ENCODE measurements around the gene CXCL1. TPM values are rescaled to one million over a fixed set of nuclear protein-coding genes. Genes with fewer than 3 reads are reported as not detected.

Gene CXCL1
- total RNA-seq, 2 donors from 2014 or later, result 6.9 to 8.5 TPM

DNA sequence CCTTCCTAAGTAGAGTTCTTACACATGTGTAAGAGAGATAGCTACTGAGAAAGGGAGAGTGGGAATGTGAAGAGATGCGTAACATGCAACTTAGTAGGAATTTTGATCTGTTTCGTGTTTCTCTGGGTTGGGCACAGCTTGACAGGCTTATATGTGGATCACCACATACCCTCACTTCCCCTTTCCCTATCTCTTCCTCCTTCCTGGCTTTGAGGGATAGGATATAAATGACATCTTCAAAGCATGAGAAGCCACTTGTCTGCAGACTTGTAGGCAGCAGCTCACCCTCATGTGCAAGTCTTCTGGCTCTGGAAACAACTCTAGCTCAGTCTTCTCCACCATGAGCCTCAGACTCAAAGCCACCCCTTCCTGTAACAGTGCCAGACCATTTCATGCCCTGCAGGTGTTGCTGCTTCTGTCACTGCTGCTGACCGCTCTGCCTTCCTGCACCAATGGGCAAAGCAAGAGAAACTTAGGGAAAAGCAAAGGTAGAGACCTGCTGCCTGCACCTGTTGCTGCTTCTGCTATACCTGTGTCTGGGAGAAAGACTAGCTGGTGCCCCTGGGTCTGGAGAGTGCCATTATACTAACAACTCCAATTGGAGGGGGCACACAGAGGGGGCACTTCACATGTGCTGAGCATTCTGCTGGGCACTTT is 21.5 kb upstream of the CXCL1 start:
- H3K4me3 ChIP-seq, result no peak overlapping the region
- H3K36me3 ChIP-seq, result no peaks in the 10 kb centered on the region
- no peak overlapping the region for H3K27ac ChIP-seq
- TF ChIP-seq, protein P1, sequence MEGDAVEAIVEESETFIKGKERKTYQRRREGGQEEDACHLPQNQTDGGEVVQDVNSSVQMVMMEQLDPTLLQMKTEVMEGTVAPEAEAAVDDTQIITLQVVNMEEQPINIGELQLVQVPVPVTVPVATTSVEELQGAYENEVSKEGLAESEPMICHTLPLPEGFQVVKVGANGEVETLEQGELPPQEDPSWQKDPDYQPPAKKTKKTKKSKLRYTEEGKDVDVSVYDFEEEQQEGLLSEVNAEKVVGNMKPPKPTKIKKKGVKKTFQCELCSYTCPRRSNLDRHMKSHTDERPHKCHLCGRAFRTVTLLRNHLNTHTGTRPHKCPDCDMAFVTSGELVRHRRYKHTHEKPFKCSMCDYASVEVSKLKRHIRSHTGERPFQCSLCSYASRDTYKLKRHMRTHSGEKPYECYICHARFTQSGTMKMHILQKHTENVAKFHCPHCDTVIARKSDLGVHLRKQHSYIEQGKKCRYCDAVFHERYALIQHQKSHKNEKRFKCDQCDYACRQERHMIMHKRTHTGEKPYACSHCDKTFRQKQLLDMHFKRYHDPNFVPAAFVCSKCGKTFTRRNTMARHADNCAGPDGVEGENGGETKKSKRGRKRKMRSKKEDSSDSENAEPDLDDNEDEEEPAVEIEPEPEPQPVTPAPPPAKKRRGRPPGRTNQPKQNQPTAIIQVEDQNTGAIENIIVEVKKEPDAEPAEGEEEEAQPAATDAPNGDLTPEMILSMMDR (IDR thresholded peaks at IDR 0.05), result no peak
- DNase-seq (ENCODE audit: low spot score), result no peak
- H3K4me1 ChIP-seq, result no peaks in the 10 kb centered on the region
- no peaks in the 10 kb centered on the region for H3K27me3 ChIP-seq
- no peaks in the 10 kb centered on the region for H3K9me3 ChIP-seq

DNA sequence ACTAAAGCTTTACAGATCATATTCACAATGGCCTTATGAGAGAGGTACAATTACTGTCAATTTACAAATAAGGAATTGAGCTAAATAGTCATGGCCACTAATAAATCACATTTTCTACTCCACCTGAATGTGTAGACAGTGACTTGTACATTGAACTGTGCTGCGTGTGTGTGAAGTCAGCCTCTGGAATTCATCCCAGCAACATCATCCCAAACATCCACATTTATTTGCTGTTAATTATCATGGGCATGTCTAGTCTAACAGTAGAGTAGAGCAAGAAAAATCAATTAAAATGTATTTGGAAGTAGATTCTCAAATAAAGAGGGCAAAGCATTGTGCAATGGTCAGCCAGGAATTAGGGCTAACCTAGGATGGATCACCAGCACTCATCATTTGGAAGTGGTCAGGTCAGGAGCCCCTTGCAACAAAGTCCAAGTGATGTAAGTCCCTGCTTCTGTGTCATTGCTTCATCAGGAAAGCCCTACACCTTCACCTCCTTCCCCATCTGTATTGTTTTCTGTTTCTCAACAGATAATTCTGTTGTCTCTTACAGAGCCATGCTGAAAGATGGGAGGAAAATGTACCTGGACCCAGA is 20.9 kb upstream of the CXCL1 start:
- Histone ChIP-seq H3K36me3 (no peaks in the 10 kb centered on the region), H3K27ac (no peak overlapping the region), H3K27me3 (no peaks in the 10 kb centered on the region), H3K4me3 (no peak overlapping the region), H3K4me1 (no peaks in the 10 kb centered on the region), H3K9me3 (no peaks in the 10 kb centered on the region)
- TF ChIP-seq, protein P1 (IDR thresholded peaks at IDR 0.05), result no peak
- no peak for DNase-seq (ENCODE audit: low spot score)

DNA sequence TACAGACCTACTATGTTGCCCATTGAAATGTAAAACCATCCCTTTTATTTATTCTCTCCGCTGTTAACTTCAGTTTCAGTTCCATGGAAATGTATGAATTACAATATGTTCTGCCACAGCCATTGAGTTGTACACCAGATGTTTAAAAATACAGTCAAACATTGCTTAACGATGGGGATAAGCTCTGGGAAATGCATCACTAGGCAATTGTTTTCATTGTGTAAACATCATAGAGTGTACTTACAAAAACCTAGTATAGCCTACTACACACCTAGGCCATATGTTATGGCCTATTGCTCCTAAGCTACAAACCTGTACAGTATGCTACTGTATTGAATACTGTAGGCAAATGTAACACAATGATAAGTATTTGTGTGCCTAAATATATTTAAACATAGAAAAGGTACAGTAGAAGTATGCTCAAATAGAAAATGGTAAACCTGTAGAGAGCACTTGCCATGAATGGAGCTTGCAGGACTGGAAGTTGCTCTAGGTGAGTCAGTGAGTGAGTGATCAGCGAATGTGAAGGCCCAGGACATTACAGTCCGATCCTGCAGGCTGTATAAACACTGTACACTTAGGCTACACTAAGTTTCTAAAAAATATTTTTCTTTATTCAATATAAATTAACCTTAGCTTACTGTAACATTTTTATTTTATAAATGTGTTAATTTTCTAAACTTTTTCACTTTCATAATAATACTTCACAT is 18.8 kb upstream of the CXCL1 start:
- H3K4me1 ChIP-seq, result no peaks in the 10 kb centered on the region
- TF ChIP-seq, protein P1 (IDR thresholded peaks at IDR 0.05), result no peak
- no peak overlapping the region for H3K27ac ChIP-seq
- no peaks in the 10 kb centered on the region for H3K27me3 ChIP-seq
- H3K9me3 ChIP-seq, result no peaks in the 10 kb centered on the region
- H3K4me3 ChIP-seq, result no peak overlapping the region
- DNase-seq (ENCODE audit: low spot score), result no peak
- H3K36me3 ChIP-seq, result no peaks in the 10 kb centered on the region

DNA sequence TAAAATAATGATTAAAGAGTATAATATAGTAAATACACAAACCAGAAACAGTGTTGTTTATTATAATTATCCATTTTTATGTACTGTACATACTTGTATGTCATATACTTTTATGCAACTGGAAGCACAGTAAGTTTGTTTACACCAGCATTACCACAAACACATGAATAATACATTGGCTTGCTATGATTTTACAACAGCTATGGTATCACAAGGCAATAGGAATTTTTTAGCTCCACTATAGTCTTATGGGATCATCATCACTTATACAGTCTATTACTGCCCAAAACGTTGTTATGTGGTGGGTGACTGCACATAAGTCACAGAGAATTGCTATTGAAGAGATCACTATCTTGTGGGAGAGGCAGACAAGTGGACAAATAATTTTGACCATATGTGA is 17.9 kb upstream of the CXCL1 start:
- no peak overlapping the region for H3K27ac ChIP-seq
- DNase-seq (ENCODE audit: low spot score), result no peak
- H3K27me3 ChIP-seq, result no peaks in the 10 kb centered on the region
- H3K4me3 ChIP-seq, result no peak overlapping the region
- H3K36me3 ChIP-seq, result no peaks in the 10 kb centered on the region
- H3K9me3 ChIP-seq, result no peaks in the 10 kb centered on the region
- H3K4me1 ChIP-seq, result no peaks in the 10 kb centered on the region
- TF ChIP-seq, protein P1 (IDR thresholded peaks at IDR 0.05), result no peak

DNA sequence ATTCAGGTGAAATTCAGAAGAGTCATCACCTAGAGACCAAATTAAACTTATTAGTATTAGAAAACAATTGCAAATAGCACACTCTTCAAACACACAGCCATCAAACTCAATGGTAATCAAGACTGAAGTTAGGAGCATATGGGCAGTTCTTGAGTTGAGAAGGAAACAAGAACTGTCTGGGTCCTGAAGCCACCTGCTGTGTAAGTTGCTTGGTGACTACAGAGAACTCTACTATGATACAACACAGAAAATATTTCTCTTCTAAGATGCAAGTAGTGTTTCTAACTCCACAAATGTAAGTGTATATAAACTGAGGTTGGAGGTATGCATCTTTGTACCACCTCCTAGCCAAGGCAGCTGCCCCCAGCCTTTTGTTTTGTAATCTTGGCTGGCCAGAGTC is 16.4 kb upstream of the CXCL1 start:
- H3K27me3 ChIP-seq, result no peaks in the 10 kb centered on the region
- H3K4me3 ChIP-seq, result no peak overlapping the region
- no peaks in the 10 kb centered on the region for H3K36me3 ChIP-seq
- H3K9me3 ChIP-seq, result no peaks in the 10 kb centered on the region
- H3K27ac ChIP-seq, result no peak overlapping the region
- TF ChIP-seq, protein P1 (IDR thresholded peaks at IDR 0.05), result no peak
- no peak for DNase-seq (ENCODE audit: low spot score)
- no peaks in the 10 kb centered on the region for H3K4me1 ChIP-seq
